IPS-NIHi7 (cell line): Measurements from ENCODE around the gene ST14.
"Not testable (repeated sequence)": the region's sequence is repeated elsewhere in the genome, so short reads cannot be mapped to it uniquely, and the experiment has no call there.

Experiments
- DNase-seq: peaks from one replicate; pipeline ENCODE4 v3.0.0; 2012; ENCODE audit warnings: mixed read lengths; ENCODE audit errors: extremely low spot score

Gene ST14

DNA sequence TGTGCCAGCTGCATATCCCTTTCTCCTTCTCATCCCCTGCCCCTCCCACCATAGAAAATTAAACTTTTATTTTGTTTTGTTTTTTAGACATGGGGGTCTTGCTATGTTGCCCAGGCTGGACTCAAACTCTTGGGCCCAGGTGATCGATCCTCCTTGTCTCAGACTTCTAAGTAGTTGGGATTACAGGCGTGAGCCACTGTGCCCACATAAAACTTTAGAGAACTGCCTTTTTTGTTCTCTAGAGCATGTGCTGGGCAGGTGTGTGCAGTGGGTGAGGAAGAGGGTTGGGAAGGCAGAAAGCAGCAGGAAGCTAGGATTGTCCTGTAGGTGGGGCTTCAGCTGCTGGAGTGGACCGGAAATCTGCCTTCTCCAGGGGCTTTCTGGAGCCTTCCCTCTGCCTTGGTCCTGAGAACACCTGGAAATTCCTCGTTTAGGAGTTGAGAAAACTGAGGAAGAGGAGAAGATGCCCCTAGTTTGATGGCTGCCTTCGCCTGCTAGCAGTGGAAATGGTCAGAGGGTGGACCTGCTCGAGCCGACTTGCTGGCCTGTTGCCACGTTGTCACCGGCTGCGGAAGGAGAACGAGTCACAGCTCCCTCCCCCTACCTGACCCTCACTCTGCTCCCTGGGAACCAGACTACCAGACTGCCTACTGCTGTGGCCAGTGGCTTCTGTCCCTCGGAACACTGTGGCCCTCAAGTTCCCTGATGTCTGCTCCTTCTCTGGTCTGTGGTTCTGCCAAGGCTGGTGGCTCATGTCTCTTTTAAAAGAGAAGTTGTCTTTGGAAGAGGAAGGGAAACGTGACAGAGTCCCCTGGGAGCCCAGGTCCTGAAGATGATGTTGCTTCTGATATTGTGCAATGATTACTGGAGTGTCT is 4.0 kb downstream of the ST14 start:
- DNase-seq = no peak

DNA sequence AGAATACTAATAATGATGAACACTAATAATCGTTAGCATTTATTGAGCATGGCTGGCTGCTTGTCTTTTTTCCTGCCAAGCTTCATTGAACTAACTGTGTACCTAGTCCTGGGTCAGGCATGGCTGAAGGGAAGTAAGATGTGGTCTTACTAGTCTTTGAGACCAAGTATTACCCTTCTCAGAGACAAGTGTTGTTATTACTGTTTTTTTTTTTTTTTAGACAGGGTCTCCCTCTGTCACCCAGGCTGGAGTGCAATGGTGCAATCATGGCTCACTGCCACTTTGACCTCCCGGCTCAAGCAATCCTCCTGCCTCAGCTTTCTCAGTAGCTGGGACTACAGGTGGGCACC is 4.6 kb downstream of the ST14 start:
- no peak for DNase-seq

DNA sequence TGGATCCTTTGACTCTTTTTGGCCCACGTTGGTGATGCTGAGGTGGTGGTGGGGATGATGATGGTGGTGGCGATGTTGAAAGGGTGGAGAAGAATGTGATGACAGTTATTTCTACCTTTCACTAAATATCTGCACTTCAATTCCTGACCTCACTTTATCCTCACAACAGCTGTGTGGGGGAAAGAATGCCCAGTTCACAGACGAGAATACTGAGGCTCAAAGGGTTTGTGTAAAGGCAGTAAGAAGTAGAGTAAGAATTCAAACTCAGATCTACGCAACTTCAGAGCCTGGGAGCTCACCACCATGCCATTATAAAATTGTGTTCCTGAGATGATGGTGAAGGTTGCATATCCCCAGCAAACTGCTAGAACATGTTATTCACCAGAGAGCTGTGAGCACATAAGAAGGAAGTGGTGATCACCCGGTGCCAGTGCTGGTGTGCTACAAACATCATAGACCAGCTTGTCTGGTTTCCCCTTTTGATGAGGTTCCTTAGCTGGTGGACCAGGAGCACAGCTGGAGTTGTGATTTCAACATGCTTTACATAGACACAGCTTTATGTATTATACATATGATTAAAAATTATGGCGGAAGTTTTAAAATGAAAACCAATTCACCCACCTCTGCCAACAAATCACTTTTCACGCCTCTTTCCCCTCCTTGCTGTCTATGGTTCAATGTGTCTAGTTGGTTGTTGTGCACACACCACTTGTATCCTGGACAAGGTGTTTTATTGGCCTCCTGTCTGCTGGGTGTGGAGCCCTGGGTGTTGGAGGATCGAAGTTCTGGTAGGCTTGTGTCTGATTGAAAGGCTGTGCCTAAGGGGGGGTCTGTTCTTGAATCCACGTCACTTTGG is 6.2 kb downstream of the ST14 start:
- DNase-seq = no peak

DNA sequence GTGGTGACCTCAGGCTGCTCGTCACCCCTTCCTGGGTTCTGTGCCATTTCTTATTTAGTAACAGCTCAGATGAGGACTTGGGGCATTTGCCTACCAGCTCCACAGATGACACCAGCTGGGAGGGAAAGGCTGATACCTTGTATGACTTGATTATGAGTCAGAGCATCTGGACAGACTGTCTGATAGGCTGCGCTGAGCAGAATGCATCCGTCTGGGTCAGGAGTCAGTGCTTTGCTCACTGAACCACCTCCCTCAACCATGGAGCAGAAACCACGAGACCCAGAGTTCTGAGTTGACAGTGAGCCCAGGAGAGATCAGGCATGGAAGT is 6.8 kb downstream of the ST14 start:
- no peak for DNase-seq

DNA sequence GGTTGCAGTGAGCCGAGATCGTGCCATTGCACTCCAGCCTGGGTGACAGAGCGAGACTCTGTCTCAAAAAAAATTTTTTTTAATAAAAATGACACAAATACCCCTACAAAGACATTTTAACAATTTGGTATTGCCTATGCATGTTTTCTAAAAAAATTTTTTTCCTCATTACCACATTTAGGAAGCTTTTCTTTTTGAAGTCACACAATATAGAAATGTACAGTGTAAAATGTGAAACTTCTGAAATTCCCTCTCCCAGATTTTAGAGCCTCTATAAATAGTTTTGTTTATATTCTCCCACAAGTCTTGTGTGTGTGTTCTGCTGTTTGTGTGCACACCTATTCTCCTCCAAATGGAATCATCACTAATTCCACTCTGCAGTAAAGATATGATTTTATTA is 7.6 kb downstream of the ST14 start:
- no peak for DNase-seq

DNA sequence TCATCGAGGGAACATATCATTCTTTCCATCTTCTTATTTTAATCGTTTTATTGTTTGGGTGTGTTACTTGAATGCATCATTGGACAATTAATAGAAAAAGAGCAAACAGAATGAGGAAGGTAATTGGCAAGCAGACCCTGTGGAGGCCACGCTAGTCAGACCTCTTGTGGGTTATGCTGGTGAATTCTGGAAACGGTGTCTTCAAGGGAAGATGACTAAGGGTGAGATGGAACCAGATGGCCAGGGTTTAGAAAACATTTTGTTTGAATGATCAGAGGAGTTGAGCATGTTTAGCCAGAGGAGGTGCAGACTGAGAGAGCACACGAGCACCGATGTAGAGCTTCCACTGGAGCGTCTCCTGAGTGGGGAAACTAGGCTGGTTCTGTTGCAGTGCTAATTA is 8.5 kb downstream of the ST14 start:
- DNase-seq = no peak

DNA sequence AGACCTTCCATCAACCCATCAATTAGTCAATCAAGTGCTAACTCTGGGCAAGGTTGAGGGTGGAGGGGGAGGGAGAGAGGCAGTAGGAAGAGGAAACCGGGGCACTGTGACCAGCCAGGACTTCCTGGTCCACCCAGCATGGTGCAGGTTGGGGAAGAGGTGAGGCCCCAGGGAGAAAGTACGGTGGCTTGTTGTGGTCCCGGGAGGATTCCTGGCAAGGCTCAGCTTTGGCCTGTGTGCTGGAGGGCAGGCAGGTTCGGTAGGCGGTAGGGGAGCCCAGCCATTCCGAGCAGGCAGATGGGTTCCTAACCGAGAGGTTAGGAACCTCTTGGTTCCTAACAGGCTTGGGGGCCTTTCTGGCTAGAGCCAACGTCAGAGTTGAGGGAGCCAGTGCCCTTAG is 10.8 kb downstream of the ST14 start:
- DNase-seq = no peak

DNA sequence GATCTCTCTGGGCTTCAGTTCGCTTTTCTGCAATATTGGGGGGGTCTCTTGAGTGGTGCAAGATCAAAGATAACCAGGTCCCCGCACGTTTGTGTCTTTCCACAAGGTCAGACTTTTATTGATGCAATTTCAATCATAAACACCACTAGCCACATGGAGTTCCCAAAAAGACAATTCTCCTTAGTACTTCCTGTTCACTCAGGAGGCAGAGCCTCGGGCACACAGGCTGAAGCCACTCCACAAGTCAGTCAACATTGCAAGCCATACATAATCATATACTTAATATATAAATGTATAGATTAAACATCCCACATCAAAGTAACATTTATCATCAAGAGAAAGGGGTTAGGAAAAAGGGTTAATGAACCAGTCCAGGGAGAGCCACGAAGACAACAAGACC is 12.0 kb downstream of the ST14 start:
- no peak for DNase-seq

DNA sequence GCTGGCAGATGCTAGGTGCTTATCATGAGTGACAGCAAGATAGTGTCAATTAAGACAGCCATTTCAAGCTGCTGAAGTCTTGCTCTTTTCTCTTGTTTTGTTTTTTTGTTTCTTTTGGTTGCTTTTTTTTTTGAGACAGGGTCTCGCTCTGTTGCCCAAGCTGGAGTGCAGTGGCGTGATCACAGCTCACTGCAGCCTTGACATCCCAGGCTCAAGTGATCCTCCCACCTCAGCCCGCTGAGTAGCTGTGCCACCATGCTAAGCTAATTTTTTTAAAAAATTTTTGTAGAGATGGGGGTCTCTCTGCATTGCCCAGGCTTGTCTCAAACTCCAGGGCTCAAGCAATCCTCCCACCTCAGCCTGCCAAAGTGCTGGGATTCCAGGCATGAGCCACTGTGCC is 12.4 kb downstream of the ST14 start:
- DNase-seq = not testable (repeated sequence)

DNA sequence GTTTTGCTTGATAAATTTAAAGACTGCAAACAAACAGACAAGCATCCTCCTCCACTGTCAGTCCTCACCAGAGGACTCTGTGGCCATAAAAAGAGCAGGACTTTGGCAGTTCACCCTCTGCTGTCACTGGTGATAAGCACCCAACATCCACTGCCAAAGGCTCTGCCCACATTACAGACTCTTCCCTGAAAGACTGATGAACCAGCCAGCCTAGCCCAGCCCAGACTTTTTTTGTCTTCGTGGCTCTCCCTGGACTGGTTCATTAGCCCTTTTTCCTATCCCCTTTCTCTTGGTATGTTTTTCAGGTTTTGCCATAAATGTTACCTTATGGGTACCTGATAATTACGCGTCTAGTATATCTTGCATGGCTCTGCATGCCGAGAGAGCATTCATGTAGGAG is 15.1 kb downstream of the ST14 start:
- no peak for DNase-seq

DNA sequence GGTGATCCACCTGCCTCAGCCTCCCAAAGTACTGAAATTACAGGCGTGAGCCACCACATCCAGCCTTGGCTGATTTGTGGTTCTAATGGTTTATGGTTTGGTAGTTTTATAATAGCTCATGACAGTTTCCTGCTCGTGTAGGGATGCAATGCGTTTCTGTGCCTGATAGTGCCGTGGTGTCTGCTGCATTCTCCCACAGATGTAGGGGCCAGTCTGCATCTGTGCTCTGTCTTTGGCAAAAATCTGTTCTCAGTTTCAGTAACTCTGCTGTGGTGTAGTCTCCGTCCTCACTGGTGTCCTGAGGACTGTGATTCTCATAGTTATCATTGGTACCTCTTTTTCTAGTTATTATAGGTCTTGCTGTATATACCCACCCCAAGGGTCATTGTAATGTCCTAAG is 16.3 kb downstream of the ST14 start:
- DNase-seq = no peak

DNA sequence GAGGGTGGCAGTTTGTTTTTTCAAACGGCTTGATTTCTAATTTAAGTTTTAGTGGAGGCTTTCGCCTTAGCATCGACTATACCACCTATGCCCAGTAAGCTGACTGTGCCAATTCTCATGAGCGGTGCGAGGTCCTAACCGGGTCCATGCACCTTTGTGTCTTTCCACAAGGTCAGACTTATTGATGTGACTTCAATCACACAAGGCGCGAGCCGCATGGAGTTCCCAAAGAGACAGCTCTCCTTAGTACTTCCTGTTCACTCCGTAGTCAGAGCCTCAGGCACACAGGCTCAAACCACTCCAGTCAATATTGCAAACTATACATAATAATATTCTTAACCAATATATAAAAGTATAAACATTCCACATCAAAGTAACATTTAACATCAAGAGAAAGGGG is 18.2 kb downstream of the ST14 start:
- no peak for DNase-seq

DNA sequence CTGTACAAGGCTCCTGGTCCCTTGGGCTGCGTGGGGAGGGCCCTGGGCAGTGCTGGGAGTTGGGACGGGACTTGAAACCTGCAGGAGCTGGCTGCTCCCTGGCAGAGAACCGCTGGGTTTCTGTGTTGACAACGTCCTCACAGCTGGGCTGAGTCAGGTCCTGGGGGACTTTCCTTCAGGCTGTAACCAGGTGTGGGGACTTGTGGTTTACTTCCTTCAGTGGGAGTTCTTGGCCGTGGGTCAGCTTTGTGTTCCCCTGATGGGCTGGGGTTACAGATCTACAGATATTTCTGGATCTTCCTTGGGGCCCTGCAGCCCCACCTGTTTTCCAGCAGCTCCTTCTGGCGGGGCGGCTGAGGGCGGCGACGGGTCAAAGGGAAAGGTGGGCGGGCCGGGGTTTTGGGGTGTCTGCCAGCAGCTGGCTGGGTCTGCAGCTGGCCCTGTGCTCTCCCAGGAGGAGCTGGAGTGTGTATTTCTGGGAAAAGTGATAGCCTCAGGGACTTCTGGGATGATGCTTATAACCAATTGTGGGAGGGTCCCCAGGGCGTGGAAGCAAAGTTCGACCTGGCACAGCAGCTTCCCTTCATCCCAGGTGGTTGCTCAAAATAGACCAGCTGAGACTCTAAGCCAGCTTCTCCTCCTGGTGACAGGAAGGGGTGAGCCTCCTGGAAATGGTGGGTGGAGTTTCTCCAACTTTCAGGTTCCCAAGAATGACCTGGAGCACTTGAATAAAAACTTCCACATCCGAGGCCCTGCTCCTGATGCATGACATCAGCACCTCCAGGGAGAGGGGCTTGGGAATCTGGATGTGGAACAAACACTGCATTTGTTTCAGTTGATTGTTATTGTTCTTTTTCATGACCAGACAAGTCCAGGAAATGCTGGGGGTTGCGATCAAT is 19.1 kb downstream of the ST14 start:
- no peak for DNase-seq

DNA sequence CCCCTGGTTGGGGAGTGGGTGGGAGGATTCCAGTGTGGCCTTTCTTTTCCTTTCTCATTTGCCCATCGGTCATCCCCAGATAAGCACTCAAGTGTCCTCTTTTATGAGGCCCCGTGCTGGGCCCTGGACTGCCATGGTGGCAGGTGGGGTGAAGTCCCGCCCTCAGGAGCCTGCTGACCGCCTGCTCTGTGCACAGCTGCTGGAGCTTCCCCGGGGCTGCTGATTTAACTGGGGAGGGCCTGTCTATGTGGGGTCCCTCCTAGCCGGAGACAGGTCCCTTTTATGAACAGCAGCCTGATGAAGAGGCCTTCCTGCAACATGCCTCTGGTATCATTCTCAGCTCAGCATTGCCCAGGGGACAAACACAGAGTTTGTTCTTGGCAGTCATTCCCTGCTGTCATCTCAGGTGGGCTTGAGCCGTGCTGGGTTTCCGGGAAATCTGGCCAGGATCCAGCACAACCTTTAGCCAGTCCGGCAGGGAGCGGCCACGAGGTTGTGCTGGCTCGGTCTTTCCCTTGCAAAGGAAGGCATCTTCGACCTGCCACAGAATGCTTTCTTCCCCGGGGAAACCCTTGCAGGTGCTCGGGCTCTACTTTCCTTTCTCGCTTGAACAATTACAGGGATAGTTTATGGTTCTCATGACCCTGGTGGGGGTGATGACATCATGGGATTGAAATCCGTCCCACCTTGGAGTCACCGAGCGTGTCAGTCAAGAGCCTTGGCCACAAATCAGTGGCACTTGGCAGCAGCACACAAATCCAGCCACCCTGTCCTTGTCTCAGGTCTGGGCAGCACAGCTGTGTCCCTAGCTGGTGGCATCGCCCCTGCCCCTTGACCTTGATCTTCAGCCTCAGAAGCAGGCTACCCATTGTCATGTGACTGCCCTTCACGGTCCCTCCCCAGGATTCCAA is 20.1 kb downstream of the ST14 start:
- DNase-seq = no peak

DNA sequence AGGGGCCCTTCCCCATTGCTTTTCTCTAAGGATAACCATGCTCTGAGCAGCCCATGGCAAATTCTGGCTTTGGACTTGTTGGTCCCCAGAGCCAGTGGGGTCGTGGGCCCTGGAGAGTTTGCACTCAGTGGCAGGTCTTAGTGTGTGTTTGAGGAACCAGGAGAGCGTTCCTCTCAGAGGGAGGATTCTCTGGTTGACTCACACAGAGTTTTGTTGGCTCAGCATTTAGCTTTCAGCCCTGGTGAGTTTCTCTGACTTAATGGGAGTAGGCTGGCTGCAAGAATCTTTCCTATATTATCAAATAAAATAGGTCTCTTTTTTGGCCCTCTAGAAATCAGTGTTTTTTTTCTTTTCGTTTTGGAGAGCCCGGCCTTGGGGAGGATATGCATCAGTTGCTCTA is 20.9 kb downstream of the ST14 start:
- no peak for DNase-seq

DNA sequence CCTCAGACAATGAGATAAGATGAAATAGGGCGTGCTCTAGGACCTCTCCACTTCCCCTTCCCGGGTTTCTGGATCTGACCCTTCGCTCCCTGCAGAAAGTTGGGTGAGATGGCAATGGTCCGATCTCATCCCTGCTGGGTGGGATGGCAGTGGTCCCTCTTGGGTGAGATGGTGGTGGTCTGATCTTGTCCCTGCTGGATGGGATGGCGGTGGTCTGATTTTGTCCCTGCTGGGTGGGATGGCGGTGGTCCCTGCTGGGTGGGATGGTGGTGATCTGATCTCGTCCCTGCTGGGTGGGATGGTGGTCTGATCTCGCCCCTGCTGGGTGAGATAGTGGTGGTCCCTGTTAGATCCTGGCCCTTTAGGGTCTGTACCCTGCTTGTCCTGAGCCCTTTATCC is 21.3 kb downstream of the ST14 start:
- DNase-seq = no peak

DNA sequence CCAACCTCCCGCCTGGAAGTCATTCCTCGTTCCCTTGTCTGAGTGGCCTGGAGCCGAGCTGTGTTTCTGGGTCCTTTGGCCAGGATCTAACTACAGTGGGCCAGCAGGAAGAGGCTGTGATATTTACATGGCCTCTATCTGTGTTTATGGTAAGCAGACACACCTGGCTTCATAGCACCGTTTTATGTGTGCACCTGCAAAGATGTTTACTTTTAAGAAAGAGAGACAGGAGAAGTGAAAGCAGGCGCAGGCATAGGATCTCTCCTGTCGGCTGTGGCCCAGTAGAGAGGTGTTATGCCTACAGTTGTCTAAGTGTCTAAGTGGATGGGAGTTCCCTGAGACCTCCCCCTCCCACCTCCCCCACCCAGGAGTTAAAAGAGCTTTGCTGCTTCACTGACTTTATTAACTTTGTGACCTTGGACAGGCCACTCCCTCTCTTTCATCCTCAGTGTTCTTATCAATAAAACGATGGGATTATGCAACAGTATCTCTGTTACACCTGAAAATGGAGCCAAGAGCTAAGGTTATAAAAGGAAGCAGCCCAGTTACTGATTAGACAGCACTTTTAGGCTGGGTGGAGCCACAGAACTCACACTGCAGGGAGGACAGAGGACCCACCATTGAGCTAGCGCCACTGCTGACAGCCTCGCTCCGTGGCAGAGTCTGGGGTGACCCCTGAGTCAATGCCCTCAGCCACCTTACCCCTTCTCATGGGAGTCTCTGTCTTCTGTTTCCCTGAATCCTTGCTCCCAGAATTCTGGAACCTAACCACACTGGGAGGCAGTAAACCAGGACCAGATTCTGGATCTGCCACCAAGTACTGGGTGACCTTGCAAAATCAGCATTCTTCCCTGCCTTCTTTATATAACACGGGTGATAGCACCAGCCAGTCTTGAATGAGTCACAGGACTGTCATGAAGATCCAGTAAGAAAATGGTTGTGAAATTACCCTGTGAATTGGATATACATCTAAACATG is 22.0 kb downstream of the ST14 start:
- DNase-seq = no peak

DNA sequence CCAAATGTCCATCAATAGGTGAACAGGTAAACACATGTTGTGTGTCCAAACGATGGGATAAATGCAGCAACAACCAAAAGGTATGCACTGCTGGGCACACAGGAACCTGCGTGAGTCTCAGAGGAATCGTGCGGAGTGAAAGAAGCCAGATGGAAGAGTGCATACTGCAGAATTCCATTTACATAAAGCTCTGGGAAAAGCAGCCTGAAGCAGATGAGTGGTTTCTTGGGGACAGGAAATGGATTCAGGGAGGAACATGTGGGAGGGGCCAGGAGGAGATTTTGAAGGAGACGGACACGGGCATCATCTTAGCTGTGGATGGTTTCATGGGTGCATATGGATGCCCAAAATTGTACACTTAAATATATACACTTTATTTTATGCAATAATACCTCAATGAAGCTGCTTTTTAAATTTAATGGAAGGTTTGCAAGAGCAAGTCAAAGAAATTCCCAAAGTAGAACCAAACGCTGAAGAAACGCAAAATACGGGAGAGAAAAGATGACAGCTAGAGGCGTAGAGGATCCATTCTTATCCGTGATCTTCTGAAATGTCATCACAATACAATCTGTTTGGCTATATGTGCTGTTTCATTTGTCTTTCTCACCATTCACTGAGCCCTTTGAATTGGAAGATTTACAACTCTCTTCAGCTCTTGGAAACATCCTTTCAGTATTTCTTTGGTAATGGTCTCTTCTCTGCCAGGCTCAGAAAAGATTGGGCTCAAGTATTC is 24.5 kb downstream of the ST14 start:
- no peak for DNase-seq

DNA sequence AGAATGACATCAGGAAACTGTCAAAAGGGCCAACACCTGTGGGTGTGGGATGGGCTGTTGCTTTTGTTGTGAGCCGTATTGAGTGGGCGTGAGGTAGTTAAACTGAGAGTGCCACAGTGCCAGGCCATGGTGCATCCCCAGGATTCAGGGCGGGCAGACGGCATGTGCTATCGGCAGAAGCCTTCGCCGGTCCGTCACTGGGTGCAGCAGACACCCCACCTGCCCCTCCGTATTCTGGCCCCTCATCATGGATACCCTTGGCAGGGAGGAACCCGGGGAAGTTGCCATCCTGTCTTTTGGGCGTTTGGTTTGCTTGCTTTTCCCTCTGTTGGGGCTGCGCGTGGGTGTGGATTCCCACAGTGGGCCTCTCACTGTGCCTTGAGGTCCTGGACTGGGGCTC is 27.5 kb downstream of the ST14 start:
- DNase-seq = no peak
